IPS-20b (cell line): ENCODE data around the gene TDO2.

Source experiments
- H3K27ac ChIP-seq: one replicate; pipeline ENCODE4 v1.5.1; 2013; ENCODE audit warnings: low read length
- H3K27me3 ChIP-seq: 2 replicates; pipeline ENCODE4 v1.6.1; 2013; ENCODE audit warnings: mild to moderate bottlenecking, low read length, inconsistent platforms; ENCODE audit not compliant: insufficient read depth
- H3K36me3 ChIP-seq: 2 replicates; pipeline ENCODE4 v1.6.1; 2013; ENCODE audit warnings: low read depth, mild to moderate bottlenecking, inconsistent platforms, low read length, moderate library complexity; ENCODE audit not compliant: insufficient read depth
- H3K4me1 ChIP-seq: 2 replicates; pipeline ENCODE4 v1.6.1; 2013; ENCODE audit warnings: mild to moderate bottlenecking, control low read depth, inconsistent platforms, low read length, moderate library complexity; ENCODE audit not compliant: insufficient read depth
- H3K4me3 ChIP-seq: 2 replicates; pipeline ENCODE4 v1.5.1; 2013; ENCODE audit warnings: mild to moderate bottlenecking, low read length, inconsistent platforms
- H3K9ac ChIP-seq: 2 replicates; pipeline ENCODE4 v1.6.1; 2013; ENCODE audit warnings: low read depth, mild to moderate bottlenecking, inconsistent platforms, low read length, moderate library complexity
- H3K9me3 ChIP-seq: 2 replicates; pipeline ENCODE4 v1.6.1; 2013; ENCODE audit warnings: mild to moderate bottlenecking, low read depth, low read length, inconsistent platforms; ENCODE audit not compliant: insufficient read depth

Gene TDO2

DNA sequence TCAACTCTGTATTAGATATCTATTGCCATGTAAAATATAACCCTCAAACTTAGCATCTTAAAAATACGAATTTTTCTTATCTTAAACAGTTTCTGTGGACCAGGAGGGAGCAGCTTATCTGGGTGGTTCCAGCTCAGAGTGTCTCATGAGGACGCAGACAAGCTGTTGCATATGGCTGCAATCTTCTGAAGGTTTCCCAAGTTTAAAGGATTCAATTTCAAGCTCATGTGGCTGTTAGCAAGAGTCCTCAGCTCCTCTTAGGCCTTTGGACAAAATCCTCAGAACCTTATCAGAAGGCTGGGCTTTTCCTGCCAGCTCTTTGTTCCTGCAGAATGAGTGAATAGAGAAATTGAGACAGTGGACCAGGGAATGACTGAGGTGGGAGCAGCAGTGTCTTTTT lies 53.0 kb downstream of the TDO2 start:
- Histone ChIP-seq H3K9me3 (no peaks in the 10 kb centered on the region), H3K4me3 (no peak overlapping the region), H3K27ac (no peak overlapping the region), H3K9ac (no peak overlapping the region), H3K36me3 (no peaks in the 10 kb centered on the region), H3K4me1 (no peaks in the 10 kb centered on the region), H3K27me3 (no peaks in the 10 kb centered on the region; the same call in 1 of the 2 replicates)

- H3K27me3 ChIP-seq, result no peaks in the 10 kb centered on the region; the same call in 1 of the 2 replicates
- no peaks in the 10 kb centered on the region for H3K9me3 ChIP-seq
- H3K9ac ChIP-seq, result no peak overlapping the region
- H3K36me3 ChIP-seq, result no peaks in the 10 kb centered on the region
- no peaks in the 10 kb centered on the region for H3K4me1 ChIP-seq
- no peak overlapping the region for H3K27ac ChIP-seq
- no peak overlapping the region for H3K4me3 ChIP-seq
Measured at GRCh38 chr4:155959417-155959816, 55.9 kb downstream of the TDO2 start.

DNA sequence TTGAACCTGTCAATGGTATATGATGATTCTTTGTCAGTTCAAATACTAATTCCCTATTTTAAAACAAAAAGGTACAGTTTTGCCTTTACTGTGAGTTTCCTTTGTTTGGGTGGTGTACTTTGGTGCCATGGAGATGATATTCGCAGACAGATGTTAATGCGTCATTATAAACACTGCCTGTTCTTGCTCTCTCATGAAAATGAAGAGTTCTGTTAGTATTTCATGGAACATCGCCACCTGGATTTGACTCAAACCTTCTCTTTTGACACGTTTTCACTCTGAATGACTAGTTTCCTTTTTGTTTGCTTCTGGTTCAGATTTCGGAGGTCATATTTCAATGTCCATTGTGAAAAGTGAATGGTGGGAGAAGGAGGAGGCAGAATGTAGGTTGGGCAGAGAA lies 57.0 kb downstream of the TDO2 start:
- no peaks in the 10 kb centered on the region for H3K9me3 ChIP-seq
- no peaks in the 10 kb centered on the region for H3K27me3 ChIP-seq
- H3K36me3 ChIP-seq, result no peaks in the 10 kb centered on the region
- H3K9ac ChIP-seq, result no peak overlapping the region
- no peak overlapping the region for H3K27ac ChIP-seq
- H3K4me3 ChIP-seq, result no peak overlapping the region
- H3K4me1 ChIP-seq, result no peaks in the 10 kb centered on the region

DNA sequence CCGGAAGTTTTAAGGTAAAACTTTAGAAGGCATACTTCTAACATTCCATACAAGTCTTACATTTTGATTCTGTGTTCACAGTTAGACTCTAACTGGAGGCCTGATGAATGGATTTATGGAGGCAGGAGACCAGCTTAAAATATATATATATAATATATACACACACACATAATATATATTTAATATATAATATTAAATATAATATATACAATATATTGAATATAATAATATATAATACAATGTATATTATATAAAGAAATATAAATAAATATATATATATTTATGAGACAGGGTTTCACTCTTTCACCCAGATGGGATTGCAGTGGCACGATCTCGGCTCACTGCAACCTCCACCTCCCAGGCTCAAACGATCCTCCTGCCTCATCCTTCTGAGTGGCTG lies 58.1 kb downstream of the TDO2 start:
- H3K4me3 ChIP-seq, result no peak overlapping the region
- no peak overlapping the region for H3K9ac ChIP-seq
- H3K36me3 ChIP-seq, result no peaks in the 10 kb centered on the region
- no peaks in the 10 kb centered on the region for H3K9me3 ChIP-seq
- H3K27me3 ChIP-seq, result no peaks in the 10 kb centered on the region
- H3K4me1 ChIP-seq, result no peaks in the 10 kb centered on the region
- no peak overlapping the region for H3K27ac ChIP-seq

DNA sequence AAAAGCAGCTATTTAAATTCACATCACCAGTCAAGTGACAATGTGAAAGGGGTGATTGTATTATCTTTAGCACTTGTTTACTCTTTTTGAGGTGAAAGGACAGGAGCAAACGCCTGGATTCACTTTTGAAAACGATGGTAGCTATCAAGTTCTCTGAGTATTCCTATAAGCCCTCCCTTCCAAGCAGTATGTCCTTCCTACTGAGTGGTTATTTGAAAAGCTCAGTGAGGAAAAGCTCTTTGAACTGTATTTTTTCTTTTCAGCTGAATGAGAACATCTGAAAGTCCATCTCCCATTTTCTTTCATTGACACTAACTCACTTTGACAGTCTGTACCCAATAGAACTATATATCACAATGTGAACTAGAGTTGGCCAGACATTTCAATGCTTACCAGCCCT lies 59.3 kb downstream of the TDO2 start:
- H3K9ac ChIP-seq, result no peak overlapping the region
- H3K27me3 ChIP-seq, result no peaks in the 10 kb centered on the region
- no peak overlapping the region for H3K27ac ChIP-seq
- no peak overlapping the region for H3K4me3 ChIP-seq
- no peaks in the 10 kb centered on the region for H3K4me1 ChIP-seq
- no peaks in the 10 kb centered on the region for H3K36me3 ChIP-seq
- H3K9me3 ChIP-seq, result no peaks in the 10 kb centered on the region

DNA sequence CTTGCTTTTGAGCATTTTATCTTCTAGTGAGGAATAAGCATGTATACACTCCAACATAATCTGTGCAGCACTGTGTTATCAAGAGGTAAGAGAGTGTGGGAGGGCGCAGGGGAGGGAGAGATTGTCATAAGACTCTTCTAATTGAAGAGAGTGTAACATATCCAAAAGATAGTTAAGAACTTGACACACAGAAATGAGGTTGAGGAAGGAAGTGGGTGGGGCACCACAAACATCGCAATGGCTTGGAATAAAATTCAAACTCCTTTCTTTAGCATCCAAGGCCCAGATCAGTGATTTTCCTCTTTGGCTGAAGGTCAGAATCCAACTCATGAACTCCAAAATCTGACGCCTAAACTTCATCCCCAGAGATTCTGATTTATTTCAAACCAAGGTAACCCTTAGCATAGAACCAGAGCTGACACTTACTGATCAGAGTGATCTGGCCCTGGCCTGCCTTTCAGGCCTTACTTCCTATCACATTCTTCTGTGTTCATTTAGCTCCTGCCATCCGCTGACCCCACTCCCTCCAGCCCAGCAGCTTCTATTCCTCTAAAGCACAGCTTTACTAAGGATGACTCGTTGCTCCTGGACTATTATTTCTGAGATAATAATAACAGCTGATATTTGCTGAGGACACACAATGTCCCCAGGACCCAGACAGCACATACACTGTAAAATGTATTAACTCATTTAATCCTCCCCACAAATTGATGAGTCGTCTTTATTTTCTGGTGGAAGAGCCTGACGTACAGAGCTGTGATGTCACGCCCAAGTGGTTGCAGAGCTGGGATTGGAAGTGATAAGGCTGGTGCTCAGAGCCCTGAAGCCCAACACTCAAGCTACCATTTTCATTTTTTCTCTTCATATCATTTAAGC lies 60.8 kb downstream of the TDO2 start:
- Histone ChIP-seq H3K4me1 (no peaks in the 10 kb centered on the region), H3K27ac (no peak overlapping the region), H3K9me3 (no peaks in the 10 kb centered on the region), H3K4me3 (no peak overlapping the region), H3K27me3 (no peaks in the 10 kb centered on the region), H3K36me3 (no peaks in the 10 kb centered on the region), H3K9ac (no peak overlapping the region)

DNA sequence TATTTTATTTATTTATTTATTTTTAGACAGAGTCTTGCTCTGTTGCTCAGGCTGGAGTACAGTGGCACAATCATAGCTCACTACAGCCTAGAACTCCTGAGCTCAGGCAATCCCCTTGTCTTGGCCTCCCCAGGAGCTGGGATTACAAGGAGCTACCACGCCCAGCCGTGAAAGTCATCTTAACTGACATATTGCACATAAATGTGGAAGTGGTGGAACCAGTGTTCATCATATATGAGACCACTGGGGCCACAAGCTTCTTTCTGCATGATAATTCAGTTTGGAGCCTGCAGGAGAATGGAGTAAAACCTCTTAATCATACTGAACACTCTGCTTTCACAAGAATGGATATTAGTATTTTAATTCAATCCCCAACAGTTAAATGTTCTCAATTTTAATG lies 62.7 kb downstream of the TDO2 start:
- Histone ChIP-seq H3K4me3 (no peak overlapping the region), H3K27ac (no peak overlapping the region), H3K9ac (no peak overlapping the region), H3K36me3 (no peaks in the 10 kb centered on the region), H3K27me3 (no peaks in the 10 kb centered on the region), H3K4me1 (no peaks in the 10 kb centered on the region), H3K9me3 (no peaks in the 10 kb centered on the region)

GRCh38 chr4:155966731-155967395 lies 63.4 kb downstream of the TDO2 start:
- Histone ChIP-seq H3K27me3 (no peaks in the 10 kb centered on the region), H3K9me3 (no peaks in the 10 kb centered on the region), H3K36me3 (no peaks in the 10 kb centered on the region), H3K4me1 (no peaks in the 10 kb centered on the region), H3K9ac (no peak overlapping the region), H3K27ac (no peak overlapping the region), H3K4me3 (no peak overlapping the region)
